ENCODE data around the gene ROMO1.

DNA sequence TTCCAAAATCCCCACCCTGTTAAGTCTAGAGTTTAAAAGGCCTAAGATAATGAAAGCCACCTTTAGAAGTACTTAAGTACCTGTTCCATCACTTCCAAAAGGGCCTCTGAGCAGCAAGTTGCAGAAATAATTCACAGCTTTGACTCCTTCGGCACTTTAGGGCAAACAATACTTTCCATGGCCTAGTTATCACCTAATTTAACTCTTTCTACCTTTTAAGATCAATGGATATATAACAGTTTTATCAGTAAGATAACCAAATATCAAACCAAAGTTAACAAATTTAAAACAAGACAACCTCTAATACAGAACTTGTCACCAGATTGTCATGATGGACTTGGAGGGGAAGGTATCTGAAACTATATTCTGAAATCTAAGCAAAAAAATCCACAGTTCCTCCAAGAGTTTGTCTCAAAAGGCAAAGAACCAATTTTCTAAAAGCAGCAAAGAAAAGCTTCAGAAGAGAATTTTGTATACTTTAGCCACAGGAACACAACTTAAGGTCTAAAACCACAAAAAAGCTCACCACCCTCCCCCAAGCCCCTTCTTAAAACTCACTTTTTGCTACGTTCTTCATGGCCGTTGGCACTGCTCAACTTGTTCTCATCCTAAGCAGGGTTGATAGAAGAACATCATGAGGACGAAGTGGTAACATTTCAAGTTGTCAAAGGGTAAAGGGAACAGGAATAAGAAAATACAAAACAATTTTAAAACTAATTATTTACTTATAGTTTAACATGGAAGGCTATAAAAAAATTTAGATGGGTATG is 39.4 kb downstream of the ROMO1 start:
- no peak for TF ChIP-seq POLR2AphosphoS5 (IDR thresholded peaks at IDR 0.05)
- TF ChIP-seq POLR2A (IDR thresholded peaks at IDR 0.05): no peak
- TF ChIP-seq, protein P1, sequence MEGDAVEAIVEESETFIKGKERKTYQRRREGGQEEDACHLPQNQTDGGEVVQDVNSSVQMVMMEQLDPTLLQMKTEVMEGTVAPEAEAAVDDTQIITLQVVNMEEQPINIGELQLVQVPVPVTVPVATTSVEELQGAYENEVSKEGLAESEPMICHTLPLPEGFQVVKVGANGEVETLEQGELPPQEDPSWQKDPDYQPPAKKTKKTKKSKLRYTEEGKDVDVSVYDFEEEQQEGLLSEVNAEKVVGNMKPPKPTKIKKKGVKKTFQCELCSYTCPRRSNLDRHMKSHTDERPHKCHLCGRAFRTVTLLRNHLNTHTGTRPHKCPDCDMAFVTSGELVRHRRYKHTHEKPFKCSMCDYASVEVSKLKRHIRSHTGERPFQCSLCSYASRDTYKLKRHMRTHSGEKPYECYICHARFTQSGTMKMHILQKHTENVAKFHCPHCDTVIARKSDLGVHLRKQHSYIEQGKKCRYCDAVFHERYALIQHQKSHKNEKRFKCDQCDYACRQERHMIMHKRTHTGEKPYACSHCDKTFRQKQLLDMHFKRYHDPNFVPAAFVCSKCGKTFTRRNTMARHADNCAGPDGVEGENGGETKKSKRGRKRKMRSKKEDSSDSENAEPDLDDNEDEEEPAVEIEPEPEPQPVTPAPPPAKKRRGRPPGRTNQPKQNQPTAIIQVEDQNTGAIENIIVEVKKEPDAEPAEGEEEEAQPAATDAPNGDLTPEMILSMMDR (IDR thresholded peaks at IDR 0.05): no peak

All from prostate gland (tissue), 2 donors.